Measurements from ENCODE around the gene BARHL1.

DNA sequence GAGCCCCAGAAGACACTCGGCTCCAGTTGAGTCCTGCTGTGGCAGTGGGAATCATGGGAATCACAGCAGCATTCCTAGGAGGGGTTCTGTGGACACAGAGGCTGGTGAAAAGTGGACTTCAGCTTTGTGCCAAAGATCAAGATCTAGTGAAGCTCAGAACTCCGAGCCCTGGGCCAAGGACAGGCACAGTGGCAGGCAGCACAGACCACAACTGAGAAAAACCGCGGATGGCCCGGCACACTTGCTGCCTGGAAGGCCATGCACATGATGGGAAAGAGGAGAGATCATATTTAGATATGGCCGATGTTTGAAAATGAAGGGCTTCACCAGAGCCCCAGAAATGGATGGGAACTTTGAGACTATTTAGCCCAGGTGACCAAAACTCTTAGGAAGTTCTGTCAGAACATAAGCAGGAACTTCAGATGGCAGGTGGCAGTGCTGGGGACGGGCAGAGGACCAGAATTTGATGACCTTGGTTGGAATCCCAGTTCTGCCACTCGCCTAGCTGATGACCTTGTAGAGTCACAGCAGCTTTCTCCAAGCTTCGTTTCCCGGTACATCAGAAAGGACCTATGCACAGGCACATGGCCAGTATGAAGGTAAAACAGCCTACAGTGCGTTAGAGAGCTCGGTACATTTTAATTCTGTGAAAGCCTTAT, 18.0 kb downstream of the BARHL1 start:
- TF ChIP-seq POLR2AphosphoS5 (IDR thresholded peaks at IDR 0.05) = no peak
- TF ChIP-seq, protein P1, sequence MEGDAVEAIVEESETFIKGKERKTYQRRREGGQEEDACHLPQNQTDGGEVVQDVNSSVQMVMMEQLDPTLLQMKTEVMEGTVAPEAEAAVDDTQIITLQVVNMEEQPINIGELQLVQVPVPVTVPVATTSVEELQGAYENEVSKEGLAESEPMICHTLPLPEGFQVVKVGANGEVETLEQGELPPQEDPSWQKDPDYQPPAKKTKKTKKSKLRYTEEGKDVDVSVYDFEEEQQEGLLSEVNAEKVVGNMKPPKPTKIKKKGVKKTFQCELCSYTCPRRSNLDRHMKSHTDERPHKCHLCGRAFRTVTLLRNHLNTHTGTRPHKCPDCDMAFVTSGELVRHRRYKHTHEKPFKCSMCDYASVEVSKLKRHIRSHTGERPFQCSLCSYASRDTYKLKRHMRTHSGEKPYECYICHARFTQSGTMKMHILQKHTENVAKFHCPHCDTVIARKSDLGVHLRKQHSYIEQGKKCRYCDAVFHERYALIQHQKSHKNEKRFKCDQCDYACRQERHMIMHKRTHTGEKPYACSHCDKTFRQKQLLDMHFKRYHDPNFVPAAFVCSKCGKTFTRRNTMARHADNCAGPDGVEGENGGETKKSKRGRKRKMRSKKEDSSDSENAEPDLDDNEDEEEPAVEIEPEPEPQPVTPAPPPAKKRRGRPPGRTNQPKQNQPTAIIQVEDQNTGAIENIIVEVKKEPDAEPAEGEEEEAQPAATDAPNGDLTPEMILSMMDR (IDR thresholded peaks at IDR 0.05) = no peak
- no peak for TF ChIP-seq POLR2A (IDR thresholded peaks at IDR 0.05; ENCODE audit: low read depth)
